GM04504 (cell line): ENCODE measurements around the gene PCDHGB3.

Experiments used
- DNase-seq: peaks from one replicate; pipeline ENCODE4 v3.0.0-alpha.2; 2012; ENCODE audit warnings: low read depth

PCDHGB3 gene

DNA sequence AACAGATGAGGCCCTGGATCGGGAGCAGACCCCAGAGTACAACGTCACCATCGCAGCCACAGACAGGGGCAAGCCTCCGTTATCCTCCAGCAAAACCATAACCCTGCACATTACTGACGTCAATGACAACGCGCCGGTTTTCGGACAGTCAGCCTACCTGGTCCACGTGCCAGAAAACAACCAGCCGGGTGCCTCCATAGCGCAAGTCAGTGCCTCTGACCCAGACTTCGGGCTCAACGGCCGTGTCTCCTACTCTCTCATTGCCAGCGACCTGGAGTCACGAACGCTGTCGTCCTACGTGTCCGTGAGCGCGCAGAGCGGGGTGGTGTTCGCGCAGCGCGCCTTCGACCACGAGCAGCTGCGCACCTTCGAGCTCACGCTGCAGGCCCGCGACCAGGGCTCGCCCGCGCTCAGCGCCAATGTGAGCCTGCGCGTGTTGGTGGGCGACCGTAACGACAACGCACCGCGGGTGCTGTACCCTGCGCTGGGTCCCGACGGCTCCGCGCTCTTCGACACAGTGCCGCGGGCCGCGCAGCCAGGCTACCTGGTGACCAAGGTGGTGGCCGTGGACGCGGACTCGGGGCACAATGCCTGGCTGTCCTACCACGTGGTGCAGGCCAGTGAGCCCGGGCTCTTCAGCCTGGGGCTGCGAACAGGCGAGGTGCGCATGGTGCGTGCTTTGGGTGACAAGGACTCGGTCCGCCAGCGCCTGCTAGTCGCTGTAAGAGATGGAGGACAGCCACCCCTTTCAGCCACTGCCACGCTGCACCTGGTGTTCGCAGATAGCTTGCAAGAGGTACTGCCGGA is 49.2 kb downstream of the PCDHGB3 start:
- no peak for DNase-seq

DNA sequence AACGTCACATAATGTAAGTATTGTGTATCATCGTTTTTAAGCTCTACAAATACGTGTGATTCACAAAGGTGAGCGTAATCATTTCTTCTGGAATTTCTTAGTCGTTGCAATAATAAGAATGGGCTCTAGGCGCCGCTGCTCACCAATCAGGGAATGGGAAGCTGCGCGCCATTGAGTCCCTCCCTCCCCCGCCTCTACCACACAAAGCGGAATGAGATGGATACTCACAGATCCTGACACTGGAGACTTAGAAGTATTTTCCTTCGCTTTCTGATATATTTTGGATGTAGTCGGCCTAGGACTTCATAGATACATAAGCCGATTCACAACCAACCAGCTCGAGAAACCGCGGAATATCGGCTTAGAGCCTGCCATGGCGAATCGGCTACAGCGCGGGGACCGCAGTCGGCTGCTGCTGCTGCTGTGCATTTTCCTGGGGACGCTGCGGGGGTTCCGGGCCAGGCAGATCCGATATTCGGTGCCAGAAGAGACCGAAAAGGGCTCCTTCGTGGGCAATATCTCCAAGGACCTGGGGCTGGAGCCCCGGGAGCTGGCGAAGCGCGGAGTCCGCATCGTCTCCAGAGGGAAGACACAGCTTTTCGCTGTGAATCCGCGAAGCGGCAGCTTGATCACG is 50.9 kb downstream of the PCDHGB3 start, which contains the start of gene PCDHGA11:
TSS of gene PCDHGA11 (plus strand) at position 197 of the 634 bp plus-strand sequence. CDS start at position 374, 177 bp downstream.
- DNase-seq, result no peak

DNA sequence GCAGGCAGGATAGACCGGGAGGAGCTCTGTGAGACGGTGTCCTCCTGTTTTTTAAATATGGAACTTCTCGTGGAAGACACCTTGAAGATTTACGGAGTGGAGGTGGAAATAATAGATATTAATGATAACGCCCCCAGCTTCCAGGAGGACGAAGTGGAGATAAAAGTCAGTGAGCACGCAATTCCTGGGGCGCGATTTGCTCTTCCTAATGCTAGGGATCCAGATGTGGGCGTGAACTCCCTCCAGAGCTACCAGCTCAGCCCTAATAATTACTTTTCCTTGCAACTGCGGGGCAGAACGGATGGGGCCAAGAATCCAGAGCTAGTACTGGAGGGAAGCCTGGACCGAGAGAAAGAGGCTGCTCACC is 51.4 kb downstream of the PCDHGB3 start:
- no peak for DNase-seq
